Psoas muscle (tissue), 8 donors: ENCODE data around the gene HTD2. TPM values are rescaled to one million over a fixed set of nuclear protein-coding genes. Genes with fewer than 3 reads are reported as not detected.

Source experiments
- ATAC-seq, 4 donors: fragments of 200-7000 bp; cut with Tn5 transposase; one replicate each; pipeline ENCODE4 v1.9.1; 2020; ENCODE audit warnings: moderate library complexity in 3 of 4, mild to moderate bottlenecking in 2 of 4
- DNase-seq, 2 donors: peaks; one replicate each; pipeline ENCODE4 v3.0.0-alpha.2; 2020
- H3K27ac ChIP-seq: fragments of 200-600 bp; one replicate; pipeline ENCODE4 v1.8.0; 2022
- H3K27me3 ChIP-seq, 3 donors: fragments of 200-600 bp in 1 of 3; one replicate each; pipeline versions ENCODE4 v1.6.1 to v1.8.0; 2013 to 2022; ENCODE audit warnings: low read length in 2 of 3, mild to moderate bottlenecking in 2 of 3, moderate library complexity in 1 of 3; ENCODE audit not compliant: insufficient read depth in 3 of 3
- H3K36me3 ChIP-seq, 2 donors: fragments of 200-600 bp in 1 of 2; one replicate each; pipeline versions ENCODE4 v1.6.1 to v1.8.0; 2013 to 2022; ENCODE audit warnings: low read depth in 1 of 2, mild to moderate bottlenecking in 1 of 2, moderate library complexity in 1 of 2; ENCODE audit not compliant: insufficient read depth in 1 of 2
- H3K4me1 ChIP-seq: fragments of 200-600 bp; one replicate; pipeline ENCODE4 v1.8.0; 2022
- H3K4me3 ChIP-seq: fragments of 200-600 bp; one replicate; pipeline ENCODE4 v1.8.0; 2022; ENCODE audit warnings: mild to moderate bottlenecking
- H3K9me3 ChIP-seq: fragments of 200-600 bp; one replicate; pipeline ENCODE4 v1.8.0; 2022
- WGBS, 3 donors: extraction: QIAGEN DNeasy Blood & Tissue Kit; methylation state at CpG; one replicate each; pipeline versions ENCODE4 v1.1.6 to v1.1.7; 2013; 5-methylcytosine and 5-hydroxymethylcytosine counted together
- intact Hi-C, 2 donors: fragments of 100-400 bp; cut with DNase I; formaldehyde crosslinking; loops; one replicate each; pipeline versions ENCODE4 v1.11.0 to v1.14.2; 2022
- polyA plus RNA-seq, 3 donors: library from polyadenylated mRNA; stranded (reverse); fragments of 200-250 nt; gene quantifications; one replicate each; pipeline ENCODE4 v1.2.3, GENCODE V29; 2013
- total RNA-seq, 4 donors: library from RNA; stranded (reverse); fragmentation: NEBNext Ultra II Directional in 2 of 4; extraction: Animal tissue kit (Norgen Biotek cat#: 25700) in 2 of 4; gene quantifications; one replicate each; pipeline versions ENCODE4 v1.2.1 to v1.2.4, GENCODE V29; 2021 to 2023
- TF ChIP-seq, protein P1 (sequence below): fragments of 200-600 bp; IDR thresholded peaks from one replicate; pipeline ENCODE4 v1.8.0; 2022; ENCODE audit warnings: antibody characterized with exemption
- donor health status: healthy with polysubstance abuse.
- donor health status: DM: no; HTN: no; CAD: no; lungs with moderate emphysema.
- donor health status: Bipolar disorder and iron deficiency.
- donor health status: healthy.
- donor health status: DM: yes; HTN: yes; CAD: no.
- donor health status: DM: no; HTN: no; CAD: no.
- donor health status: DM: no; HTN: no; CAD: no.
- donor health status: DM: yes; HTN: yes; CAD: no.

Gene HTD2
- total and polyA plus RNA-seq, 7 donors: 10.9 to 37.0 (median 15.7) TPM

- Histone ChIP-seq H3K27me3 (no peaks in the 10 kb centered on the region), H3K9me3 (no peaks in the 10 kb centered on the region), H3K27ac (no peak overlapping the region), H3K4me3 (no peak overlapping the region), H3K4me1 (peaks cover 9% of the 10 kb centered on the region), H3K36me3 (no peaks in the 10 kb centered on the region)
- TF ChIP-seq, protein P1, sequence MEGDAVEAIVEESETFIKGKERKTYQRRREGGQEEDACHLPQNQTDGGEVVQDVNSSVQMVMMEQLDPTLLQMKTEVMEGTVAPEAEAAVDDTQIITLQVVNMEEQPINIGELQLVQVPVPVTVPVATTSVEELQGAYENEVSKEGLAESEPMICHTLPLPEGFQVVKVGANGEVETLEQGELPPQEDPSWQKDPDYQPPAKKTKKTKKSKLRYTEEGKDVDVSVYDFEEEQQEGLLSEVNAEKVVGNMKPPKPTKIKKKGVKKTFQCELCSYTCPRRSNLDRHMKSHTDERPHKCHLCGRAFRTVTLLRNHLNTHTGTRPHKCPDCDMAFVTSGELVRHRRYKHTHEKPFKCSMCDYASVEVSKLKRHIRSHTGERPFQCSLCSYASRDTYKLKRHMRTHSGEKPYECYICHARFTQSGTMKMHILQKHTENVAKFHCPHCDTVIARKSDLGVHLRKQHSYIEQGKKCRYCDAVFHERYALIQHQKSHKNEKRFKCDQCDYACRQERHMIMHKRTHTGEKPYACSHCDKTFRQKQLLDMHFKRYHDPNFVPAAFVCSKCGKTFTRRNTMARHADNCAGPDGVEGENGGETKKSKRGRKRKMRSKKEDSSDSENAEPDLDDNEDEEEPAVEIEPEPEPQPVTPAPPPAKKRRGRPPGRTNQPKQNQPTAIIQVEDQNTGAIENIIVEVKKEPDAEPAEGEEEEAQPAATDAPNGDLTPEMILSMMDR: no peak
- ATAC-seq (no peak), DNase-seq (no peak)
- 72 to 82% (median 77%) methylated on average over 9 of the region's 9 CpGs for WGBS, 3 donors
- intact Hi-C loops: loop anchor here in 1 of 2 donors (10.0 kb wide), 1 partner anchor 277 kb away; no protein-coding TSS in a partner anchor
These were observed 14.5 kb upstream of the HTD2 start for GRCh38 chr3:58291671-58292338.

DNA sequence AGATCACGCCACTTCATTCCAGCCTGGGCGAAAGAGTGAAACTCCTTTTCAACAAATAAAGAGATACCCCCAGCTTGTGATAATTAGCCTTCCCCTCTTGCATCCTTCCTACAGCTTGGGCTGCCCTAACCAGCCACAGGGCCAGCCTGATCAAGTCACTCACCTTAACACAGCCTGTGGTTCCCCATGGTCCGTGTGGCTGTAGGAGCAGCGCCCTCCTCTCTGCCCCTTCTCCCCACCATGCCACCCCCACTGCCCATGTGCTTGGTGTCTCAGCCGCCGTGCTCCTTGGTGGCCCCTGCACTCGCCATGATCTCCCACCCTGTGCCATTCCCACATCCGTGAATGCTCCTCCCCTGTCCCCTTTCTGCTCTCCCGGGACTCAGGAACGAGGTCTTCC is 13.5 kb upstream of the HTD2 start:
- ATAC-seq (no peak), DNase-seq (no peak)
- TF ChIP-seq, protein P1: no peak
- no peaks in the 10 kb centered on the region for H3K9me3 ChIP-seq
- no peaks in the 10 kb centered on the region for H3K27me3 ChIP-seq
- no peak overlapping the region for H3K4me3 ChIP-seq
- H3K27ac ChIP-seq: no peak overlapping the region
- intact Hi-C loops: loop anchor here in 1 of 2 donors (10.0 kb wide), 1 partner anchor 278 kb away; no protein-coding TSS in a partner anchor
- WGBS, 3 donors: 86 to 88% (median 87%) methylated on average over 10 of the region's 10 CpGs
- H3K36me3 ChIP-seq: no peaks in the 10 kb centered on the region
- no peaks in the 10 kb centered on the region for H3K4me1 ChIP-seq

GRCh38 chr3:58293516-58293915 is 12.8 kb upstream of the HTD2 start:
- no peak overlapping the region for H3K4me3 ChIP-seq

GRCh38 chr3:58296269-58296668 is 10.1 kb upstream of the HTD2 start:
- Histone ChIP-seq H3K4me3 (no peak overlapping the region), H3K27me3 (peaks cover 0 to 1% (median 0%) of the 10 kb centered on the region in 3 donors), H3K27ac (no peak overlapping the region), H3K36me3 (no peaks in the 10 kb centered on the region), H3K4me1 (no peaks in the 10 kb centered on the region), H3K9me3 (no peaks in the 10 kb centered on the region)
- peak in 2 of 4 donors; percentile 38 to 43 for ATAC-seq
- DNase-seq: no peak
- TF ChIP-seq, protein P1: no peak
- 42 to 52% (median 49%) methylated on average over 5 of the region's 5 CpGs for WGBS, 3 donors
- intact Hi-C loops: loop anchor here in 1 of 2 donors (10.0 kb wide), 1 partner anchor 281 kb away; no protein-coding TSS in a partner anchor

More at GRCh38 chr3:58293516-58293915, 12.8 kb upstream of the HTD2 start:
- intact Hi-C loops: loop anchor here in 1 of 2 donors (10.0 kb wide), 1 partner anchor 279 kb away; no protein-coding TSS in a partner anchor
- Histone ChIP-seq H3K27me3 (no peaks in the 10 kb centered on the region), H3K36me3 (no peaks in the 10 kb centered on the region), H3K27ac (no peak overlapping the region), H3K9me3 (no peaks in the 10 kb centered on the region), H3K4me1 (no peaks in the 10 kb centered on the region)
- peak in 1 of 4 donors; percentile 33 for ATAC-seq
- DNase-seq: no peak
- 29 to 44% (median 41%) methylated on average over 9 of the region's 9 CpGs for WGBS, 3 donors
- TF ChIP-seq, protein P1: no peak
